Trophoblast cell (in vitro differentiated cells and primary cell): Measurements from ENCODE around the gene SPATA12.

ENCODE experiments used
- DNase-seq, 2 donors: peaks; one replicate each; pipeline ENCODE4 v3.0.0-alpha.2; 2016
- H2AFZ ChIP-seq: 2 replicates; pipeline ENCODE4 v1.6.1; 2013; ENCODE audit warnings: low read length, moderate library complexity, mild to moderate bottlenecking; ENCODE audit not compliant: insufficient read depth, poor library complexity
- H2AK5ac ChIP-seq: 2 replicates; pipeline ENCODE4 v1.6.1; 2013; ENCODE audit warnings: mild to moderate bottlenecking, low read length
- H2BK120ac ChIP-seq: 2 replicates; pipeline ENCODE4 v1.6.1; 2013; ENCODE audit warnings: low read length, mild to moderate bottlenecking, moderate library complexity; ENCODE audit not compliant: insufficient read depth, poor library complexity
- H2BK12ac ChIP-seq: 2 replicates; pipeline ENCODE4 v1.6.1; 2013; ENCODE audit warnings: mild to moderate bottlenecking, low read length, moderate library complexity
- H2BK5ac ChIP-seq: 2 replicates; pipeline ENCODE4 v1.6.1; 2013; ENCODE audit warnings: low read length, low read depth, moderate library complexity, mild to moderate bottlenecking; ENCODE audit not compliant: poor library complexity
- H3K14ac ChIP-seq: 2 replicates; pipeline ENCODE4 v1.6.1; 2013; ENCODE audit warnings: mild to moderate bottlenecking, low read length
- H3K18ac ChIP-seq: 2 replicates; pipeline ENCODE4 v1.6.1; 2013; ENCODE audit warnings: mild to moderate bottlenecking, low read length
- H3K23ac ChIP-seq: 2 replicates; pipeline ENCODE4 v1.6.1; 2013; ENCODE audit warnings: low read length
- H3K27ac ChIP-seq: 2 replicates; pipeline ENCODE4 v1.5.1; 2013; ENCODE audit warnings: low read depth, mild to moderate bottlenecking, inconsistent platforms, low read length, moderate library complexity
- H3K27me3 ChIP-seq: 2 replicates; pipeline ENCODE4 v1.6.1; 2013; ENCODE audit warnings: inconsistent platforms, mild to moderate bottlenecking, low read length, moderate library complexity; ENCODE audit not compliant: insufficient read depth
- H3K36me3 ChIP-seq, 2 experiments: 1 replicate in 1 of 2; 2 replicates in 1 of 2; pipeline ENCODE4 v1.6.1; 2013; ENCODE audit warnings: low read length in 2 of 2, mild to moderate bottlenecking in 2 of 2, moderate library complexity in 1 of 2; ENCODE audit not compliant: insufficient read depth in 2 of 2, control insufficient read depth in 1 of 2
- H3K4ac ChIP-seq: 2 replicates; pipeline ENCODE4 v1.6.1; 2013; ENCODE audit warnings: low read depth, mild to moderate bottlenecking, low read length, moderate library complexity
- H3K4me1 ChIP-seq, 2 experiments: 1 replicate in 1 of 2; 2 replicates in 1 of 2; pipeline ENCODE4 v1.6.1; 2013; ENCODE audit warnings: low read length in 2 of 2, mild to moderate bottlenecking in 2 of 2, moderate library complexity in 1 of 2; ENCODE audit not compliant: insufficient read depth in 2 of 2, control insufficient read depth in 1 of 2
- H3K4me2 ChIP-seq: 2 replicates; pipeline ENCODE4 v1.6.1; 2013; ENCODE audit warnings: inconsistent platforms, mild to moderate bottlenecking, low read length, moderate library complexity
- H3K4me3 ChIP-seq: 2 replicates; pipeline ENCODE4 v1.5.1; 2013; ENCODE audit warnings: mild to moderate bottlenecking, low read depth, low read length, inconsistent platforms
- H3K79me1 ChIP-seq: one replicate; pipeline ENCODE4 v1.6.1; 2013; ENCODE audit warnings: low read length
- H3K79me2 ChIP-seq: 2 replicates; pipeline ENCODE4 v1.6.1; 2013; ENCODE audit warnings: low read length, mild to moderate bottlenecking; ENCODE audit not compliant: control insufficient read depth, insufficient read depth, poor library complexity
- H3K9ac ChIP-seq: 2 replicates; pipeline ENCODE4 v1.6.1; 2013; ENCODE audit warnings: mild to moderate bottlenecking, low read length
- H3K9me3 ChIP-seq: 2 replicates; pipeline ENCODE4 v1.6.1; 2013; ENCODE audit warnings: low read depth, mild to moderate bottlenecking, control low read depth, inconsistent platforms, low read length; ENCODE audit not compliant: insufficient read depth
- H4K12ac ChIP-seq: 2 replicates; pipeline ENCODE4 v1.6.1; 2013; ENCODE audit warnings: low read depth, mild to moderate bottlenecking, low read length, moderate library complexity
- H4K8ac ChIP-seq: 2 replicates; pipeline ENCODE4 v1.6.1; 2013; ENCODE audit warnings: low read depth, mild to moderate bottlenecking, low read length, moderate library complexity
- H4K91ac ChIP-seq: one replicate; pipeline ENCODE4 v1.6.1; 2013; ENCODE audit warnings: low read depth, mild to moderate bottlenecking, low read length, moderate library complexity
- WGBS: extraction: QIAGEN DNeasy Blood & Tissue Kit; methylation state at CpG from one replicate; pipeline ENCODE4 v1.1.7; 2013; ENCODE audit warnings: missing lambda C conversion rate; ENCODE audit not compliant: insufficient read length, insufficient coverage; ENCODE audit errors: extremely low coverage; 5-methylcytosine and 5-hydroxymethylcytosine counted together

Gene SPATA12

DNA sequence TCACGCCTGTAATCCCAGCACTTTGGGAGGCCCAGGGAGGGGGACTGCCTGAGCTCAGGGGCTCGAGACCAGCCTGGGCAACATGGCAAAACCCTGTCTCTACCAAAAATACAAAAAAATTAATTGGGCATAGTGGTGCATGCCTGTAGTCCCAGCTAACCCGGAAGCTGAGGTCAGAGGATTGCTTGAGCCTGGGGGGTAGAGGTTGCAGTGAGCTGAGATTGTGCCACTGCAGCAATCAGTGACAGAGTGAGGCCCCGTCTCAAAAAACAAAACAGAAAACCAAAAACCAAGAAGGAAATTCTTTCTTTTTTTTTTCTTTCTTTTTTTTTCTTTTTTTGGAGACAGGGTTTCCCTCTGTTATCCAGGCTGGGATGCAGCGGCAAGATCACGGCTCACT is 3.5 kb downstream of the SPATA12 start:
- H2AK5ac ChIP-seq = no peak overlapping the region
- H3K23ac ChIP-seq = no peak overlapping the region
- peaks cover 2% of the 10 kb centered on the region for H3K9me3 ChIP-seq
- H3K9ac ChIP-seq = no peak overlapping the region
- no peak overlapping the region for H2AFZ ChIP-seq
- no peaks in the 10 kb centered on the region for H3K36me3 ChIP-seq
- no peak overlapping the region for H3K4ac ChIP-seq
- no peak overlapping the region for H3K4me3 ChIP-seq
- H3K27ac ChIP-seq = no peak overlapping the region
- H4K91ac ChIP-seq = no peak overlapping the region
- no peak overlapping the region for H3K14ac ChIP-seq
- H3K18ac ChIP-seq = no peak overlapping the region
- WGBS = no CpG with 5 or more reads among the region's 6 CpGs
- no peak overlapping the region for H4K8ac ChIP-seq
- H2BK120ac ChIP-seq = no peak overlapping the region
- H2BK5ac ChIP-seq = no peak overlapping the region
- no peak overlapping the region for H3K4me2 ChIP-seq
- H3K79me2 ChIP-seq = peaks cover 2% of the 10 kb centered on the region
- no peak overlapping the region for H4K12ac ChIP-seq
- H2BK12ac ChIP-seq = no peak overlapping the region
- H3K27me3 ChIP-seq = no peaks in the 10 kb centered on the region
- DNase-seq = no peak
- H3K79me1 ChIP-seq = peaks cover 5% of the 10 kb centered on the region
- H3K4me1 ChIP-seq = peaks cover 8 to 15% of the 10 kb centered on the region in 2 experiments

DNA sequence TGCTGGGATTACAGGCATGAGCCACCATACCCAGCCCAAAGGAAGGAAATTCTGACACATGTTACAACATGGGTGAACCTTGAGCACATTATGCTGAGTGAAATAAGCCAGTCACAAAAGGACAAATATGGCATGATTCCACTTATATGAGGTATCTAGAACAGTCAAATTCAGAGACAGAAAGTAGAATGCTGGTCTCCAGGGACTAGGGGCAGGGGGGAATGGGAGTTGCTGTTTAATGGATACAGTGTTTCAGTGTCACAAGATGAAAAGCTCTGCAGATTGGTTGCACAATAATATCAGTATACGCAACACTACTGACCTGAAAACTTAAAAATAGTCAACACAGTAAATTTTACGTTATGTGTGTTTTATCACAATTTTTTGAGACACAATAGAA is 4.1 kb downstream of the SPATA12 start:
- Histone ChIP-seq H3K27me3 (no peaks in the 10 kb centered on the region), H2AFZ (no peak overlapping the region), H2BK12ac (no peak overlapping the region), H3K4ac (no peak overlapping the region), H3K18ac (no peak overlapping the region), H4K91ac (no peak overlapping the region), H3K4me2 (no peak overlapping the region), H2BK120ac (no peak overlapping the region), H3K27ac (no peak overlapping the region), H3K79me1 (peaks cover 5% of the 10 kb centered on the region), H3K9ac (no peak overlapping the region), H3K4me3 (no peak overlapping the region), H3K23ac (no peak overlapping the region), H3K36me3 (no peaks in the 10 kb centered on the region), H4K12ac (no peak overlapping the region), H3K79me2 (peaks cover 2% of the 10 kb centered on the region), H4K8ac (no peak overlapping the region), H2BK5ac (no peak overlapping the region), H3K14ac (no peak overlapping the region), H3K4me1 (peaks cover 8 to 12% of the 10 kb centered on the region in 2 experiments), H3K9me3 (peaks cover 2% of the 10 kb centered on the region), H2AK5ac (no peak overlapping the region)
- no CpG with 5 or more reads among the region's 2 CpGs for WGBS
- DNase-seq = peak in 1 of 2 donors; percentile 16

DNA sequence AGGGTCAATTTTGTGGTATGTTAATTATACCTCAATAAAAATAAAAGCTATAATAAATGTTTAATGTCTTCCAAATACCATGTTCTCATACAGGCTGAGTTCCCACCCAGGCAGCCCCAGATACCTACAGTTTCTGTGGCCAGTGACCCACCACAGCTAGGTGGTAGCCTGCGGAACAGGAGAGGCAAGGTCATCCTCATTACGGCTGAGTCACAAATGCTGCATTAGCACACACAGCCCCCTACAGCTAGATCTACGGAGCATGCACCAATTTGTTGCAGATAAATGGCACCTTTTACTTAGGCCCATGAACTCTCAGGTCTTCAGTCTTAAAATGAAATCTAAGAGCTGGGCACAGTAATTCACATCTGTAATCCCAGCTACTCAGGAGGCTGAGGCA is 5.1 kb downstream of the SPATA12 start:
- Histone ChIP-seq H2AK5ac (no peak overlapping the region), H4K8ac (no peak overlapping the region), H3K9ac (no peak overlapping the region), H3K14ac (no peak overlapping the region), H3K23ac (no peak overlapping the region), H3K27ac (no peak overlapping the region), H3K36me3 (no peaks in the 10 kb centered on the region), H3K9me3 (peaks cover 2% of the 10 kb centered on the region), H4K91ac (no peak overlapping the region), H3K18ac (no peak overlapping the region), H4K12ac (no peak overlapping the region), H2BK12ac (no peak overlapping the region), H3K4me1 (peaks cover 7 to 8% of the 10 kb centered on the region in 2 experiments), H3K27me3 (no peaks in the 10 kb centered on the region), H2BK5ac (no peak overlapping the region), H3K4me2 (no peak overlapping the region), H3K79me1 (peaks cover 4% of the 10 kb centered on the region), H2AFZ (no peak overlapping the region), H3K4ac (no peak overlapping the region), H3K79me2 (peaks cover 2% of the 10 kb centered on the region), H3K4me3 (no peak overlapping the region), H2BK120ac (no peak overlapping the region)
- no CpG with 5 or more reads among the region's 3 CpGs for WGBS
- DNase-seq = peak; percentile 29 to 44

DNA sequence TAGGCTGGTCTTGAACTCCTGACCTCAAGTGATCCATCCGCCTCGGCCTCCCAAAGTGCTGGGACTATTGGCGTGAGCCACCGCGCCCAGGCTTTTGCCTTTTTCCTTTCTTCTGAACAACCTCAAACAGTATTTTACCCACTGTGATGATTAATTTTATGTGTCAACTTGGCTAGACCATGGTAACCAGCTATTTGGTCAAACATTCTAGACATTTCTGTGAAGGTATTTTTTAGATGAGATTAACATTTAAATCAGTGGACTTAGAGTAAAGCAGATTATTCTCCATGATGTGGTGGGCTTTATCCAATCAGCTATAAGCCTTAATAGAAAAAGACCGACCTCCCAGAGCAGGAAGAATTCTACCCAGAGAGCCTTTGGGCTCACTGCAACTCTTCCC is 6.0 kb downstream of the SPATA12 start:
- Histone ChIP-seq H4K12ac (no peak overlapping the region), H3K9me3 (peaks cover 2% of the 10 kb centered on the region), H3K79me1 (peaks cover 3% of the 10 kb centered on the region), H2AFZ (no peak overlapping the region), H3K18ac (no peak overlapping the region), H2BK5ac (no peak overlapping the region), H3K79me2 (peaks cover 2% of the 10 kb centered on the region), H3K4me3 (no peak overlapping the region), H3K4ac (no peak overlapping the region), H3K36me3 (no peaks in the 10 kb centered on the region), H2BK12ac (no peak overlapping the region), H2AK5ac (no peak overlapping the region), H3K9ac (no peak overlapping the region), H3K23ac (no peak overlapping the region), H3K27ac (no peak overlapping the region), H4K8ac (no peak overlapping the region), H2BK120ac (no peak overlapping the region), H4K91ac (no peak overlapping the region), H3K14ac (no peak overlapping the region), H3K27me3 (no peaks in the 10 kb centered on the region), H3K4me1 (peaks cover 6 to 8% of the 10 kb centered on the region in 2 experiments), H3K4me2 (no peak overlapping the region)
- WGBS = no CpG with 5 or more reads among the region's 6 CpGs
- peak in 1 of 2 donors; percentile 9 for DNase-seq
